K562 (cell line): Measurements from ENCODE around the gene RPL27. TPM values are rescaled to one million over a fixed set of nuclear protein-coding genes. Genes with fewer than 3 reads are reported as not detected.

Source experiments
- DMBX1 ChIP-seq: fragments of 250-450 bp; sonication (Bioruptor Pico); IDR thresholded peaks from 2 replicates; pipeline ENCODE4 v1.8.0; 2022; ENCODE audit warnings: inconsistent platforms, mild to moderate bottlenecking, moderate library complexity, borderline replicate concordance
- KAT2B ChIP-seq: IDR thresholded peaks from one replicate; pipeline ENCODE4 v1.6.1; 2012; ENCODE audit warnings: low read depth, mild to moderate bottlenecking, control low read depth, inconsistent platforms, low read length, moderate library complexity
- NR4A1 ChIP-seq, 2 experiments: fragments of 250-450 bp in 1 of 2; fragments of 450-650 bp in 1 of 2; sonication (Bioruptor Pico) in 1 of 2; IDR thresholded peaks; 2 replicates each; pipeline versions ENCODE4 v1.4.0 to v1.6.1; 2016 to 2020; ENCODE audit warnings: mild to moderate bottlenecking in 2 of 2, missing compliant biosample characterization in 1 of 2, missing genetic modification characterization in 1 of 2, moderate library complexity in 1 of 2
- ZBTB40 ChIP-seq, 2 experiments: fragments of 450-650 bp in 1 of 2; sonication (generic) in 1 of 2; formaldehyde crosslinking in 1 of 2; IDR thresholded peaks; 2 replicates each; pipeline versions ENCODE4 v1.7.1 to v1.9.0; 2016 to 2022; ENCODE audit warnings: inconsistent platforms in 1 of 2, mild to moderate bottlenecking in 1 of 2, missing genetic modification reagents in 1 of 2
- ZFP91 ChIP-seq: sonication (generic); formaldehyde crosslinking; IDR thresholded peaks from 2 replicates; pipeline ENCODE4 v1.8.0; 2022; ENCODE audit warnings: mild to moderate bottlenecking, missing genetic modification reagents
- ZZZ3 ChIP-seq: fragments of 450-650 bp; IDR thresholded peaks from 2 replicates; pipeline ENCODE4 v1.6.1; 2016; ENCODE audit warnings: antibody characterized with exemption, mild to moderate bottlenecking, moderate library complexity
- polyA plus RNA-seq, 8 experiments: library from polyadenylated mRNA; depleted of rRNA in 4 of 8; stranded (reverse) in 5 of 8; unstranded in 3 of 8; fragments of >200 nt; fragmentation: Nextera tagmentation in 2 of 8; fragmentation: Illumina TruSeq in 1 of 8; extraction: Ambion mirVana in 2 of 8; extraction: Trizol in 1 of 8; gene quantifications; 2 replicates each; pipeline versions ENCODE4 v1.2.1 to v1.2.3, GENCODE V29; 2011 to 2014; ENCODE audit warnings: inconsistent platforms in 1 of 8, missing spikeins in 1 of 8
- total RNA-seq, 7 experiments: library from RNA; depleted of rRNA in 6 of 7; stranded (reverse); fragments of >200 nt in 6 of 7; fragmentation: Illumina TruSeq in 2 of 7; extraction: Trizol in 2 of 7; gene quantifications; 2 replicates each; pipeline versions ENCODE4 v1.2.1 to v1.2.3, GENCODE V29; 2011 to 2021; ENCODE audit warnings: low replicate concordance in 1 of 7

RPL27 gene
- total and polyA plus RNA-seq, 9 of the 15 experiments (the other 6 are each of a cell fraction or from before 2014, with no cell fraction given), result 1,539 to 6,155 (median 3,710) TPM

GRCh38 chr17:43020789-43021740 is 22.8 kb downstream of the RPL27 start (continued):
- no peak for TF ChIP-seq KAT2B
- peak; percentile 27; the same call in 1 of the 2 replicates for TF ChIP-seq ZBTB40 (IDR thresholded peaks at IDR 0.05)
- TF ChIP-seq ZBTB40 (CRISPR knock-in tag; IDR thresholded peaks at IDR 0.05), result no peak
- TF ChIP-seq DMBX1 (CRISPR knock-in tag), result no peak
- no peak for TF ChIP-seq ZFP91 (CRISPR knock-in tag)
- TF ChIP-seq ZZZ3, result no peak
- TF ChIP-seq NR4A1 (CRISPR knock-in tag; IDR thresholded peaks at IDR 0.05), result no peak
- TF ChIP-seq NR4A1 (tag; IDR thresholded peaks at IDR 0.05), result peak; percentile 18; the same call in 1 of the 2 replicates
